ENCODE measurements around the gene EFCAB6. TPM values are rescaled to one million over a fixed set of nuclear protein-coding genes. Genes with fewer than 3 reads are reported as not detected.

EFCAB6 gene
- total and polyA plus RNA-seq, 5 donors from 2014 or later, result 0.18 to 0.77 (median 0.30) TPM; not detected in 2

DNA sequence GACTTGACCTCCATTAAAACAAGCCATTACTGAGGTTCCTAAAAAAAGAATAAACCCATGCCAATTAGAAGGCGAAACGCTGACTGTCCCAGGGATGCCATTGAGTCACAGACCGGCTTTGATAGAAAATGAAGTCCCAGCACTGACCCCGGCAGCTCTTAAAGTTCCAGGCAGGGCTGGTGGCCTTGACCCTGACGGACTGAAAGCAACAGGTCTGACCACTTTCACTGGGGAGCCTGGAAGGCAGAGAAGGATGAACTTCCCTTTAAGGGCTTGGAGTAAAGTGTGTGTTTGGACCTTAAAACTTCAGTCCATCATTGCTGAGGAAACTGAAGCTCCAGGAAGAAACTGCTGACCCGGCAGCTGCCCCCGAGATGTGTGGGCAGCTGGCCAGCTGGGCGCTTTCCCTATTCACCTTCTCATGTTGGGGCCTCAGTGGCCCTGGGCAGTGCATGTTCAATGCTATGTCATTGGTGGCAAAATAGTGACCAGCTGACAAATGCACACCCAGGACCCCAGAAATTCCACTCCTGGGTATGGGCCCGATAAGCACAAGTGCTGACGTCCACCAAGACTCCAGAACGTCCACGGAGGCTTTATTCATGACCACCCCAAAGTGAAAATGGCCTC lies 18.9 kb upstream of the EFCAB6 start:
- H3K27ac Mint-ChIP-seq, result no peak overlapping the region
- H3K9me3 ChIP-seq (ENCODE audit: control insufficient read depth in 2 of 2, low read length in 2 of 2), result no peaks in the 10 kb centered on the region

DNA sequence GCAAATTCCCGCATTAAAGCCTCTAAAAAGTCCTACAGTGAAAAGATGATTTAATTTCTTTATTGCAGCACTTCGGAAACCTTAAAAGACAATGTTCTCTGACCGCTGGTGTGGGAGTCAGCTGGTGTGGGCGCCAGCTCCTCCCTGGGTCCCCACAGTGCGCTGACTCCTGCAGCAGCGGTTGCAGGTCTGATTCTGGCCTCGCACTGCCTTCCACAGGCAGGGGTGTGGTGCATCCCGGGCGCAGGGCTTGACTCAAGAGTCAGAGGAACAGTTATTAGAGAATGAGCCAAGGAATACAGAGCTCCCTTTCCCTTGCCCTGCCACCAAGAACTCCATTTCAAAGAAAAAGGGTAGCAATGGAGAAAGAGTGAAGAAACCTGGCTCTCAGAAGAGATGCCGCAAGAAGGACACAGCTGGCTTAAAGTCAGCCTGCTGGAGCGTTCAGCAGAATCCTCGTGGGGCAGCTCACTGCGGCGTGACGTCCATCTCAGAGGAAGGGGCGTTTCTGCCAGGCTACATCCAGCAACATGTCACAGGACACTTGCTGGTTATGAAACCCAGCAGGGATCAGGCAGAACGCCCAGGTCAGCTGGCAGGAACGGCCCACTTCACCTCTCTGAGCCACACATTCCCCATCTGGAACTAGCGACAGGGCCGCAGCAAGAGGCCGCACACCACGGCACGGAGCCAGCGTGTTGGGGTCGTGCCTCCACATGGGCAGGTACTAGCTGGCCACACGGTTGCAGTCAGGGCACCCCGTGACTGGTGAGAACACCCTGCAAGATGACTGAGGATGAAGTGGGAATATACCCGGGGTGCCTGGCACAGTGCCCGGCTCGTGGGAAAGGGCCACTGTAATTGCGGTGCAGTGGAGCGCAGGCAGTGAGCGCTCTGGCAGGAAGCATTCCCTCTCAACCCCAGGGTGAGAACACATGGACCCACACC lies 18.1 kb upstream of the EFCAB6 start:
- H3K27me3 Mint-ChIP-seq, result peaks cover 13% of the 10 kb centered on the region
- DNase-seq (no peak), ATAC-seq (ENCODE audit: low read depth in 2 of 2) (no peak)
- H3K4me1 Mint-ChIP-seq, result no peaks in the 10 kb centered on the region
- Histone ChIP-seq H3K36me3 (ENCODE audit: control insufficient read depth, insufficient read depth, low read length) (no peaks in the 10 kb centered on the region), H3K9me3 (ENCODE audit: control insufficient read depth in 2 of 2, low read length in 2 of 2) (no peaks in the 10 kb centered on the region), H3K27me3 (ENCODE audit: control insufficient read depth, insufficient read depth, low read length) (no peaks in the 10 kb centered on the region), H3K4me3 (ENCODE audit: low read depth, low read length) (no peak overlapping the region), H3K4me1 (ENCODE audit: control insufficient read depth, insufficient read depth, low read length, poor library complexity, severe bottlenecking) (no peaks in the 10 kb centered on the region), H3K27ac (ENCODE audit: insufficient read depth, low read length, poor library complexity, severe bottlenecking) (no peak overlapping the region)
- no peak overlapping the region for H3K4me3 Mint-ChIP-seq
- H3K9me3 Mint-ChIP-seq, result peaks cover 0 to 2% (median 0%) of the 10 kb centered on the region in 7 donors
- H3K27ac Mint-ChIP-seq, result no peak overlapping the region
- H3K36me3 Mint-ChIP-seq, result no peaks in the 10 kb centered on the region

More for the DNA sequence above, 18.9 kb upstream of the EFCAB6 start:
- Histone ChIP-seq H3K27ac (ENCODE audit: insufficient read depth, low read length, poor library complexity, severe bottlenecking) (no peak overlapping the region), H3K4me3 (ENCODE audit: low read depth, low read length) (no peak overlapping the region), H3K27me3 (ENCODE audit: control insufficient read depth, insufficient read depth, low read length) (no peaks in the 10 kb centered on the region), H3K4me1 (ENCODE audit: control insufficient read depth, insufficient read depth, low read length, poor library complexity, severe bottlenecking) (no peaks in the 10 kb centered on the region), H3K36me3 (ENCODE audit: control insufficient read depth, insufficient read depth, low read length) (no peaks in the 10 kb centered on the region)
- DNase-seq (no peak), ATAC-seq (ENCODE audit: low read depth in 2 of 2) (no peak)
- peaks cover 13% of the 10 kb centered on the region for H3K27me3 Mint-ChIP-seq
- H3K9me3 Mint-ChIP-seq, result peaks cover 0 to 2% (median 0%) of the 10 kb centered on the region in 7 donors
- no peaks in the 10 kb centered on the region for H3K36me3 Mint-ChIP-seq
- no peaks in the 10 kb centered on the region for H3K4me1 Mint-ChIP-seq
- no peak overlapping the region for H3K4me3 Mint-ChIP-seq

DNA sequence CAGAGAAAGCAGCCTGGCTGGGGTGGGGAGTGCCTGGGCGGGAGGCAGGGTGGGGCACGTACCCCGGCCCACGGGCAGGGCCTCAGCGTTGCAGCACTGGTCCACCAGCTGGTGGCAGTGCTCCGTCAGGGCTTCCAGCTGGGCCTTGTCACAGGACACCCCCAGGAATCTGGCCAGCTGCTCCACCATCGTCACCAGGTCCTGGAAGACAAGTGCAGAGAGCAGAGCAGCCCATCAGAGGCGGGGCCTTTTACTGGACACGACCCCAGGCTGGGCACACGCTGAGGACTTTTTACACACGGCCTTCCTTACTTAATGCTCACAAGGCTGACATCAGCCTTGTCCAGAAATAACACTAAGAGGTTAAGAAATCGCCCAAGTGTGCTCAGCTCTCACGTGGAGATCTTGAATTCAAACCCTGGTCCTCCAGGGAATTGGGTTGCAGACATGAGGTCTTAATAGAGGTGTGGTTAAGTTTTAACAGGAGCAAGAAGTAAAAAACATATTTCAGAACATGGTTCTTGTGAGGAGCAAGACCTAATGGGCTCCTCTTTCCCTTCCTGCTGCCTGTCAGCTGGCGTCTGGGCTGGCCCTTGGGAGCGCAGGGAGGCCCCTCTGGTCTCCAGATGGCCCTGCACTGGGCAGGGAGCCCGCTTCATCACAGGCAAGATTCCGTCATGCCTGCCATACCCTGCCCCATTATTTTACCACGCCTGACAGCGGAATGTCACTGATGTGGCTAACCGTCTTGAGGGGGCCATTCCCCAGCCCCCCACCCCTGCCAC lies 17.1 kb upstream of the EFCAB6 start:
- H3K36me3 Mint-ChIP-seq, result no peaks in the 10 kb centered on the region
- no peak overlapping the region for H3K4me3 Mint-ChIP-seq
- no peak for ATAC-seq (ENCODE audit: low read depth in 2 of 2)
- Histone ChIP-seq H3K4me1 (ENCODE audit: control insufficient read depth, insufficient read depth, low read length, poor library complexity, severe bottlenecking) (no peaks in the 10 kb centered on the region), H3K27me3 (ENCODE audit: control insufficient read depth, insufficient read depth, low read length) (no peaks in the 10 kb centered on the region), H3K36me3 (ENCODE audit: control insufficient read depth, insufficient read depth, low read length) (no peaks in the 10 kb centered on the region), H3K4me3 (ENCODE audit: low read depth, low read length) (no peak overlapping the region), H3K27ac (ENCODE audit: insufficient read depth, low read length, poor library complexity, severe bottlenecking) (no peak overlapping the region), H3K9me3 (ENCODE audit: control insufficient read depth in 2 of 2, low read length in 2 of 2) (no peaks in the 10 kb centered on the region)
- peaks cover 0 to 2% (median 0%) of the 10 kb centered on the region in 7 donors for H3K9me3 Mint-ChIP-seq
- no peaks in the 10 kb centered on the region for H3K4me1 Mint-ChIP-seq
- H3K27ac Mint-ChIP-seq, result no peak overlapping the region
- peaks cover 13% of the 10 kb centered on the region for H3K27me3 Mint-ChIP-seq
- DNase-seq, result no peak

DNA sequence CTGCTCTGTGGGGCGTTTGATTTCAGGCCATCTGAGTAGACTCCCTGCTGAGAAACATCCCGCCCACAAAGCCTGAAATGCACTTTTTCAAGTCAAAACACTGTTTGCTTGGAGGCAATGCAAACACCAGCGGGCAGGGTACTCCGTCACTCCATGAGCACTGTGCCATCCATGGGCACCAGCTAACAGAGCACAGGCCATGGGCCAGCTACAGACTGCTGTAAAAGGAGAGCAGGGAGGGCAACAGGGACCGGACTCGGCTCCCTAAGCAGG lies 16.6 kb upstream of the EFCAB6 start:
- no peaks in the 10 kb centered on the region for H3K9me3 ChIP-seq (ENCODE audit: control insufficient read depth in 2 of 2, low read length in 2 of 2)
- H3K27me3 ChIP-seq (ENCODE audit: control insufficient read depth, insufficient read depth, low read length), result no peaks in the 10 kb centered on the region
- Mint-ChIP-seq H3K27me3 (peaks cover 13% of the 10 kb centered on the region), H3K36me3 (no peaks in the 10 kb centered on the region), H3K9me3 (peaks cover 0 to 2% (median 0%) of the 10 kb centered on the region in 7 donors), H3K27ac (no peak overlapping the region), H3K4me1 (no peaks in the 10 kb centered on the region), H3K4me3 (no peak overlapping the region)
- no peak overlapping the region for H3K27ac ChIP-seq (ENCODE audit: insufficient read depth, low read length, poor library complexity, severe bottlenecking)
- no peaks in the 10 kb centered on the region for H3K36me3 ChIP-seq (ENCODE audit: control insufficient read depth, insufficient read depth, low read length)
- no peak overlapping the region for H3K4me3 ChIP-seq (ENCODE audit: low read depth, low read length)
- no peaks in the 10 kb centered on the region for H3K4me1 ChIP-seq (ENCODE audit: control insufficient read depth, insufficient read depth, low read length, poor library complexity, severe bottlenecking)
- no peak for ATAC-seq (ENCODE audit: low read depth in 2 of 2)
- DNase-seq, result no peak

DNA sequence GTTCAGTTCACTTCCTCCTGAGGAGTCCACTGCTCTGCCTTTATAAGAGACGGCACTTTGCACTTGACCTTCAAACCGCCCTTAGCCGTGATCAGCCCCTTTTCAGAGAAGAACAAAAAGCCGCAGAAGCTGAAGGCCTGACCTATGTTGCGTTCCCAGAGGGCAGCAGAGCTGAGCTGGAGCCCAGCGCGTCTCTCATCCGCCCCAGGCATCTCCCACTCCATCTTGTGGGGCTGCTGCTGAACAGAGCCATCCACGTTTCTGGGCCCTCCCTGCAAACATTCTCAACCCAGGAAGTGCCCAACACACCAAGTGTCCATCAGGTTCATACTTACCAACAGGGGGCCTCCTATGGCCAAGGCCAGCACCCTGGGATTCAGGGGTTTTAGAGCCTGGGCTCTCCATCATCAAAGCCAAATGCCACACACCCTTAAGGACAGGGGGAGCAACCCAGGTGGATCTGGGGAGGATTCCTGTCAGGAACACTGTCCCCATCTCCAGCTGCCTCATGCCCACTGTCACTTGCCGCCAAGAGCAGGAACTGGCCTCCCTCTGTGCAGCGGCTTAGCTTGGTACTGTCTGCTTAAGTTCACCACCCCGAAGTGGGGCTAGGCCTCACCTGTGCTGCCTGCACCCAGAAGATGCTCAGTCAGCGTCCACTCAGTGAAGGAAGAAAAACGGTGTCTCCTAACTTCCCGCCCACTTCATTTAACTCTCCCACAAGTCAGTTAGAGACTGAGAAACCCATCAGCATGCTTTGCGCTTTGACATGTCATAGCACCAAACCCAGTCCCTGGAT lies 16.0 kb upstream of the EFCAB6 start:
- Histone ChIP-seq H3K9me3 (ENCODE audit: control insufficient read depth in 2 of 2, low read length in 2 of 2) (no peaks in the 10 kb centered on the region), H3K36me3 (ENCODE audit: control insufficient read depth, insufficient read depth, low read length) (no peaks in the 10 kb centered on the region), H3K4me3 (ENCODE audit: low read depth, low read length) (no peak overlapping the region), H3K4me1 (ENCODE audit: control insufficient read depth, insufficient read depth, low read length, poor library complexity, severe bottlenecking) (no peaks in the 10 kb centered on the region), H3K27me3 (ENCODE audit: control insufficient read depth, insufficient read depth, low read length) (no peaks in the 10 kb centered on the region), H3K27ac (ENCODE audit: insufficient read depth, low read length, poor library complexity, severe bottlenecking) (no peak overlapping the region)
- Mint-ChIP-seq H3K4me3 (peak overlapping the region in 1 of 4 donors; percentile 27), H3K27ac (no peak overlapping the region), H3K27me3 (peaks cover 13% of the 10 kb centered on the region), H3K9me3 (peaks cover 0 to 2% (median 0%) of the 10 kb centered on the region in 7 donors), H3K4me1 (no peaks in the 10 kb centered on the region), H3K36me3 (no peaks in the 10 kb centered on the region)
- DNase-seq (no peak), ATAC-seq (ENCODE audit: low read depth in 2 of 2) (no peak)

DNA sequence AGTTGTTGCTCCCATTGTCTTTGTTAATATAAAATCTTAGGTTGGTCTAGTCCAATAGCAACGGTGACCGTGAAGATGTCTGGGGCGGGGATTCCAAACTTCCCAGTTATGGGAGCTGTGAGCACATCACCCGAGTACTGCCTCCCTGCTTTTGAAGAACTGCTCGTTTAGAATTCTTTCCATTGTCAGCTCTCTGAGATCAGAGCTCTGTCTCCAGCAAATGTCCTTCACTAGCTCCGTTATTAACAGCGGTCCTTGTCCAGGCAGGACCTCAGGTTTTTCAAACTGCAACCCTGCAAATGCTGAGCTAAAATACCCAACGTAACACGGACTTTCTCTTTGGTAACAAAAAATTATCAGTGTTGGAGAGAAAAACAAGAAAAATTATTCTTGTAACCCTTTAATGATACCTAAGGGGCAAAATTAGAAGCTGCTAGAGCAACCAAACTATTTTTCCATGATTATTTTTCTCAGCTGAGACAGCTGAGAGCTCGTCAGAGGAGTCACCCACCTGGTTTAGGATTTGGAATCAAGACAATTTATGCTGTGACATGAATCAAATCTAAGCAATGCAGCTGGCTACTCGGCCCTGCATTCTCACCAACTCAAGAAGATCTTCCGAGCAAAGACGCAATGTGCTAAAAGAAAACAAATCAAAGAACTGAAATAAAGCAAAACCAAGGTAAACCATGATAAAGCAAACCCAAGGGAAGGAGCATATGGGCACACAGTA lies 15.1 kb upstream of the EFCAB6 start:
- H3K27ac Mint-ChIP-seq, result no peak overlapping the region
- Histone ChIP-seq H3K27me3 (ENCODE audit: control insufficient read depth, insufficient read depth, low read length) (no peaks in the 10 kb centered on the region), H3K9me3 (ENCODE audit: control insufficient read depth in 2 of 2, low read length in 2 of 2) (no peaks in the 10 kb centered on the region), H3K4me3 (ENCODE audit: low read depth, low read length) (no peak overlapping the region), H3K4me1 (ENCODE audit: control insufficient read depth, insufficient read depth, low read length, poor library complexity, severe bottlenecking) (no peaks in the 10 kb centered on the region), H3K36me3 (ENCODE audit: control insufficient read depth, insufficient read depth, low read length) (no peaks in the 10 kb centered on the region), H3K27ac (ENCODE audit: insufficient read depth, low read length, poor library complexity, severe bottlenecking) (no peak overlapping the region)
- no peak for ATAC-seq (ENCODE audit: low read depth in 2 of 2)
- peaks cover 0 to 2% (median 0%) of the 10 kb centered on the region in 7 donors for H3K9me3 Mint-ChIP-seq
- no peaks in the 10 kb centered on the region for H3K4me1 Mint-ChIP-seq
- H3K27me3 Mint-ChIP-seq, result peaks cover 13% of the 10 kb centered on the region
- no peak for DNase-seq
- no peak overlapping the region for H3K4me3 Mint-ChIP-seq
- H3K36me3 Mint-ChIP-seq, result no peaks in the 10 kb centered on the region

Data from CD4-positive, CD25-positive, alpha-beta regulatory T cell (primary cell).